ENCODE results near the gene ITPR2.

Gene ITPR2

GRCh38 chr12:26768611-26769603 is 64.1 kb downstream of the ITPR2 start:
- Histone ChIP-seq H4K8ac (ENCODE audit: low read length) (no peak overlapping the region), H2BK12ac (ENCODE audit: low read length in 2 of 2) (no peak overlapping the region), H3K4me1 (ENCODE audit: control insufficient read depth, insufficient read depth, low read depth, low read length) (no peaks in the 10 kb centered on the region), H3K4me3 (ENCODE audit: insufficient read depth in 1 of 2, low read depth in 1 of 2, low read length in 2 of 2) (no peak overlapping the region), H2BK15ac (ENCODE audit: low read depth, poor library complexity, severe bottlenecking) (no peak overlapping the region), H2AK5ac (ENCODE audit: low read length, severe bottlenecking) (no peak overlapping the region), H3K27ac (ENCODE audit: low read length, poor library complexity, severe bottlenecking) (peak overlapping the region; percentile 41), H2BK120ac (ENCODE audit: low read depth, low read length) (no peak overlapping the region), H2AFZ (ENCODE audit: low read depth, low read length) (no peak overlapping the region), H3K23ac (ENCODE audit: low read length in 2 of 2) (no peak overlapping the region), H3K36me3 (ENCODE audit: control insufficient read depth in 1 of 2, insufficient read depth in 2 of 2, low read depth in 1 of 2, low read length in 2 of 2) (no peaks in the 10 kb centered on the region), H3K4me2 (ENCODE audit: low read length, poor library complexity, severe bottlenecking) (no peak overlapping the region), H3K9me3 (ENCODE audit: control insufficient read depth, low read length) (no peaks in the 10 kb centered on the region), H3K4ac (ENCODE audit: low read depth in 1 of 2, low read length in 2 of 2) (no peak overlapping the region), H3K79me1 (replicated peaks; ENCODE audit: low read length, poor library complexity, severe bottlenecking) (peaks cover 14% of the 10 kb centered on the region), H3K18ac (ENCODE audit: low read depth in 1 of 2, low read length in 2 of 2) (no peak overlapping the region), H3K27me3 (ENCODE audit: control insufficient read depth in 1 of 2, insufficient read depth in 1 of 2, low read length in 2 of 2) (no peaks in the 10 kb centered on the region), H3K14ac (ENCODE audit: low read length in 2 of 2) (no peak overlapping the region), H3K9ac (ENCODE audit: low read length) (no peak overlapping the region), H4K91ac (ENCODE audit: low read length) (no peak overlapping the region), H2BK5ac (ENCODE audit: low read depth, low read length, poor library complexity, severe bottlenecking) (no peak overlapping the region)
- no CpG with 5 or more reads among the region's 1 CpG for WGBS
- DNase-seq: peak; percentile 12

- WGBS: 93% methylated on average over 3 of the region's 4 CpGs
Measured at GRCh38 chr12:26767865-26768264, 65.1 kb downstream of the ITPR2 start.

GRCh38 chr12:26767116-26767515 is 65.9 kb downstream of the ITPR2 start:
- H4K91ac ChIP-seq (ENCODE audit: low read length): no peak overlapping the region
- no peak overlapping the region for H4K8ac ChIP-seq (ENCODE audit: low read length)
- no peak overlapping the region for H2BK5ac ChIP-seq (ENCODE audit: low read depth, low read length, poor library complexity, severe bottlenecking)
- H3K4me2 ChIP-seq (ENCODE audit: low read length, poor library complexity, severe bottlenecking): no peak overlapping the region
- no peak overlapping the region for H2AFZ ChIP-seq (ENCODE audit: low read depth, low read length)
- no peak overlapping the region for H2BK15ac ChIP-seq (ENCODE audit: low read depth, poor library complexity, severe bottlenecking)
- H3K27me3 ChIP-seq (ENCODE audit: control insufficient read depth in 1 of 2, insufficient read depth in 1 of 2, low read length in 2 of 2): no peaks in the 10 kb centered on the region
- no peaks in the 10 kb centered on the region for H3K36me3 ChIP-seq (ENCODE audit: control insufficient read depth in 1 of 2, insufficient read depth in 2 of 2, low read depth in 1 of 2, low read length in 2 of 2)
- no peak overlapping the region for H2BK12ac ChIP-seq (ENCODE audit: low read length in 2 of 2)
- H2AK5ac ChIP-seq (ENCODE audit: low read length, severe bottlenecking): no peak overlapping the region
- no peak overlapping the region for H3K18ac ChIP-seq (ENCODE audit: low read depth in 1 of 2, low read length in 2 of 2)
- whole genome bisulfite sequencing: 100% methylated on average over 1 of the region's 1 CpG
- no peak overlapping the region for H3K9ac ChIP-seq (ENCODE audit: low read length)
- H3K9me3 ChIP-seq (ENCODE audit: control insufficient read depth, low read length): peaks cover 8% of the 10 kb centered on the region
- no peak overlapping the region for H3K4ac ChIP-seq (ENCODE audit: low read depth in 1 of 2, low read length in 2 of 2)
- H3K27ac ChIP-seq (ENCODE audit: low read length, poor library complexity, severe bottlenecking): no peak overlapping the region
- H3K14ac ChIP-seq (ENCODE audit: low read length in 2 of 2): no peak overlapping the region
- H3K79me1 ChIP-seq (replicated peaks; ENCODE audit: low read length, poor library complexity, severe bottlenecking): peaks cover 13% of the 10 kb centered on the region
- H3K23ac ChIP-seq (ENCODE audit: low read length in 2 of 2): no peak overlapping the region
- H3K4me1 ChIP-seq (ENCODE audit: control insufficient read depth, insufficient read depth, low read depth, low read length): no peaks in the 10 kb centered on the region
- no peak overlapping the region for H2BK120ac ChIP-seq (ENCODE audit: low read depth, low read length)
- DNase-seq: no peak
- no peak overlapping the region for H3K4me3 ChIP-seq (ENCODE audit: insufficient read depth in 1 of 2, low read depth in 1 of 2, low read length in 2 of 2)

More at GRCh38 chr12:26767865-26768264, 65.1 kb downstream of the ITPR2 start:
- Histone ChIP-seq H3K9ac (ENCODE audit: low read length) (no peak overlapping the region), H2BK120ac (ENCODE audit: low read depth, low read length) (no peak overlapping the region), H4K8ac (ENCODE audit: low read length) (no peak overlapping the region), H2BK12ac (ENCODE audit: low read length in 2 of 2) (no peak overlapping the region), H3K4ac (ENCODE audit: low read depth in 1 of 2, low read length in 2 of 2) (no peak overlapping the region), H3K27ac (ENCODE audit: low read length, poor library complexity, severe bottlenecking) (no peak overlapping the region), H3K9me3 (ENCODE audit: control insufficient read depth, low read length) (peaks cover 4% of the 10 kb centered on the region), H3K18ac (ENCODE audit: low read depth in 1 of 2, low read length in 2 of 2) (no peak overlapping the region), H3K23ac (ENCODE audit: low read length in 2 of 2) (no peak overlapping the region), H2BK15ac (ENCODE audit: low read depth, poor library complexity, severe bottlenecking) (no peak overlapping the region), H3K27me3 (ENCODE audit: control insufficient read depth in 1 of 2, insufficient read depth in 1 of 2, low read length in 2 of 2) (no peaks in the 10 kb centered on the region), H2AK5ac (ENCODE audit: low read length, severe bottlenecking) (no peak overlapping the region), H4K91ac (ENCODE audit: low read length) (no peak overlapping the region), H3K36me3 (ENCODE audit: control insufficient read depth in 1 of 2, insufficient read depth in 2 of 2, low read depth in 1 of 2, low read length in 2 of 2) (no peaks in the 10 kb centered on the region), H2AFZ (ENCODE audit: low read depth, low read length) (no peak overlapping the region), H3K4me1 (ENCODE audit: control insufficient read depth, insufficient read depth, low read depth, low read length) (no peaks in the 10 kb centered on the region), H3K4me2 (ENCODE audit: low read length, poor library complexity, severe bottlenecking) (no peak overlapping the region), H3K14ac (ENCODE audit: low read length in 2 of 2) (no peak overlapping the region), H3K79me1 (replicated peaks; ENCODE audit: low read length, poor library complexity, severe bottlenecking) (peaks cover 11% of the 10 kb centered on the region), H2BK5ac (ENCODE audit: low read depth, low read length, poor library complexity, severe bottlenecking) (no peak overlapping the region), H3K4me3 (ENCODE audit: insufficient read depth in 1 of 2, low read depth in 1 of 2, low read length in 2 of 2) (no peak overlapping the region)
- DNase-seq: no peak

GRCh38 chr12:26762186-26762585 is 70.8 kb downstream of the ITPR2 start:
- Histone ChIP-seq H4K8ac (ENCODE audit: low read length) (no peak overlapping the region), H3K9ac (ENCODE audit: low read length) (no peak overlapping the region), H2BK12ac (ENCODE audit: low read length in 2 of 2) (no peak overlapping the region), H3K18ac (ENCODE audit: low read depth in 1 of 2, low read length in 2 of 2) (no peak overlapping the region), H3K27ac (ENCODE audit: low read length, poor library complexity, severe bottlenecking) (no peak overlapping the region), H3K23ac (ENCODE audit: low read length in 2 of 2) (no peak overlapping the region), H4K91ac (ENCODE audit: low read length) (no peak overlapping the region), H2BK5ac (ENCODE audit: low read depth, low read length, poor library complexity, severe bottlenecking) (no peak overlapping the region), H3K14ac (ENCODE audit: low read length in 2 of 2) (no peak overlapping the region), H3K4me1 (ENCODE audit: control insufficient read depth, insufficient read depth, low read depth, low read length) (no peaks in the 10 kb centered on the region), H3K9me3 (ENCODE audit: control insufficient read depth, low read length) (peaks cover 14% of the 10 kb centered on the region), H2BK15ac (ENCODE audit: low read depth, poor library complexity, severe bottlenecking) (no peak overlapping the region), H3K4me3 (ENCODE audit: insufficient read depth in 1 of 2, low read depth in 1 of 2, low read length in 2 of 2) (no peak overlapping the region), H3K36me3 (ENCODE audit: control insufficient read depth in 1 of 2, insufficient read depth in 2 of 2, low read depth in 1 of 2, low read length in 2 of 2) (no peaks in the 10 kb centered on the region), H3K27me3 (ENCODE audit: control insufficient read depth in 1 of 2, insufficient read depth in 1 of 2, low read length in 2 of 2) (no peaks in the 10 kb centered on the region), H2BK120ac (ENCODE audit: low read depth, low read length) (no peak overlapping the region), H2AFZ (ENCODE audit: low read depth, low read length) (no peak overlapping the region), H3K4ac (ENCODE audit: low read depth in 1 of 2, low read length in 2 of 2) (no peak overlapping the region), H3K4me2 (ENCODE audit: low read length, poor library complexity, severe bottlenecking) (no peak overlapping the region), H2AK5ac (ENCODE audit: low read length, severe bottlenecking) (no peak overlapping the region), H3K79me1 (replicated peaks; ENCODE audit: low read length, poor library complexity, severe bottlenecking) (peaks cover 24% of the 10 kb centered on the region)
- WGBS: no CpG with 5 or more reads among the region's 1 CpG
- DNase-seq: no peak

Data from mesenchymal stem cell (in vitro differentiated cells and primary cell).